ENCODE measurements around the gene LMCD1.

- TF ChIP-seq CTCF (conservative IDR thresholded peaks at IDR 0.05; ENCODE audit: low read depth in 2 of 2) (no peak), REST (IDR thresholded peaks at IDR 0.05; ENCODE audit: unreplicated experiment) (no peak), ETS1 (IDR thresholded peaks at IDR 0.05) (no peak), EZH2phosphoT487 (IDR thresholded peaks at IDR 0.05; ENCODE audit: unreplicated experiment) (no peak), EZH2 (IDR thresholded peaks at IDR 0.05; ENCODE audit: low read depth, unreplicated experiment) (no peak), CREB1 (CRISPR knock-in tag; IDR thresholded peaks at IDR 0.05; ENCODE audit: low read depth) (no peak), POLR2AphosphoS5 (IDR thresholded peaks at IDR 0.05; ENCODE audit: low read depth) (no peak), ZNF114 (CRISPR knock-in tag; IDR thresholded peaks at IDR 0.05) (no peak), NANOG (IDR thresholded peaks at IDR 0.05; ENCODE audit: borderline replicate concordance) (no peak), ZNF331 (CRISPR knock-in tag; IDR thresholded peaks at IDR 0.05; ENCODE audit: low read depth) (no peak), STAT1 (IDR thresholded peaks at IDR 0.05; ENCODE audit: unreplicated experiment) (no peak), JUNB (IDR thresholded peaks at IDR 0.05; ENCODE audit: unreplicated experiment) (no peak)
Measured at GRCh38 chr3:8565376-8565775, 63.8 kb downstream of the LMCD1 start.

Measured in GM23338 (cell line).